Measurements from ENCODE around the gene CLDN14.

DNA sequence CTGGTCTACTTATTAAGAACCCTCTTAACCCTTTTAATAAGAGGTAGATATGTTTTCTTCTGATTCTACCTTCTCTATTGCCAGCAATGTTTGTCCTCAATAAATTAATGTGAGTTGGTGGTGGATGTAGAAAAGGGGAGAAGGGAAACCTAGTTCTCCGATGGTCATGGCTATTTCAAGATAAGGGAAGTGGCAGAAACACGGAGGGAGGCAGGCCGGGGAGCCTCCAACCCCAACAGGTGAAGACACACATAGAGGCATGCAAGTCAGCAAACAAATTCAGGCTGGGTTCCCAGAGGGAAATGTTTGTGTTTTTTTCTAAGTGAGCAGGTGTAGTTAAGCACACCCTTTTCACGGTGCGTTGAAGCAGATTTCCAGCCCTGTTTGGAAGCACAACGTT lies 31.0 kb upstream of the CLDN14 start:
- TF ChIP-seq CTCF (IDR thresholded peaks at IDR 0.05) (no peak), POLR2A (IDR thresholded peaks at IDR 0.05) (no peak)
